ENCODE results near the gene FBXL12.

- TF ChIP-seq EZH2 (IDR thresholded peaks at IDR 0.05; ENCODE audit: low read depth, unreplicated experiment) (no peak), CTCF (conservative IDR thresholded peaks at IDR 0.05; ENCODE audit: low read depth in 2 of 2) (no peak), POLR2AphosphoS5 (IDR thresholded peaks at IDR 0.05; ENCODE audit: low read depth) (no peak), EZH2phosphoT487 (IDR thresholded peaks at IDR 0.05; ENCODE audit: unreplicated experiment) (no peak), CREB1 (CRISPR knock-in tag; IDR thresholded peaks at IDR 0.05; ENCODE audit: low read depth) (no peak), REST (IDR thresholded peaks at IDR 0.05; ENCODE audit: unreplicated experiment) (no peak), ETS1 (IDR thresholded peaks at IDR 0.05) (no peak), ZNF114 (CRISPR knock-in tag; IDR thresholded peaks at IDR 0.05) (no peak), JUNB (IDR thresholded peaks at IDR 0.05; ENCODE audit: unreplicated experiment) (no peak), NANOG (IDR thresholded peaks at IDR 0.05; ENCODE audit: borderline replicate concordance) (no peak), ZNF331 (CRISPR knock-in tag; IDR thresholded peaks at IDR 0.05; ENCODE audit: low read depth) (no peak)
Observed at GRCh38 chr19:9838324-9838723, 19.4 kb upstream of the FBXL12 start.

All from GM23338 (cell line).